HCT116 (cell line): ENCODE data around the gene GLI3. TPM values are rescaled to one million over a fixed set of nuclear protein-coding genes. Genes with fewer than 3 reads are reported as not detected.

ENCODE experiments used
- ATAC-seq: fragments of 200-7000 bp; cut with Tn5 transposase; 2 replicates; pipeline ENCODE4 v1.9.1; 2020; ENCODE audit warnings: mild to moderate bottlenecking, moderate library complexity
- BruUV-seq: library from RNA; stranded (reverse); fragments of 400-500 nt; replicated peaks from 2 replicates; lab custom pipeline; 2021; lab: Mats Ljungman, UMichigan
- CTCF ChIA-PET: fragments of 300-600 bp; sonication (Branson Sonifier 250); formaldehyde crosslinking; loops from one replicate; lab custom pipeline; 2021; ENCODE audit warnings: antibody characterized with exemption; lab: Charles Lee
- POLR2A ChIA-PET: fragments of 300-600, 350-600 bp; sonication (Branson Sonifier 250); formaldehyde crosslinking; loops from one replicate; lab custom pipeline; 2021; ENCODE audit warnings: antibody characterized with exemption; lab: Charles Lee
- RAD21 ChIA-PET, 2 experiments: fragments of 300-600 bp; sonication (Branson Sonifier 250); formaldehyde crosslinking; loops; one replicate each; lab custom pipeline; 2023; ENCODE audit warnings: low total read pairs in 2 of 2; ENCODE audit not compliant: uncharacterized antibody in 2 of 2, unreplicated experiment in 2 of 2, low non-redundant PET in 1 of 2; lab: Charles Lee
- DNase-seq: peaks from one replicate; pipeline ENCODE4 v3.0.0-alpha.2; 2010; ENCODE audit warnings: low read depth, low spot score
- H2AFZ ChIP-seq: fragments of 200-600 bp; shearing (Covaris generic), sonication (generic); 2 replicates; pipeline ENCODE4 v1.6.1; 2017; ENCODE audit warnings: low read depth, mixed run types, mixed read lengths, antibody characterized with exemption, low read length; ENCODE audit not compliant: poor library complexity, severe bottlenecking
- H3K27ac ChIP-seq: 2 replicates; pipeline ENCODE4 v1.5.1; 2012; ENCODE audit warnings: low read depth, low read length
- H3K27me3 ChIP-seq: fragments of 200-600 bp; sonication (generic); 2 replicates; pipeline ENCODE4 v1.6.1; 2016; ENCODE audit warnings: mixed run types, low read length, mixed read lengths; ENCODE audit not compliant: insufficient read depth
- H3K36me3 ChIP-seq, 2 experiments: fragments of 200-500 bp in 1 of 2; fragments of 200-600 bp in 1 of 2; sonication (Bioruptor generic) in 1 of 2; sonication (generic) in 1 of 2; 2 replicates each; pipeline versions ENCODE4 v1.5.1 to v1.6.1; 2014 to 2016; ENCODE audit warnings: low read length in 2 of 2, inconsistent platforms in 1 of 2, mixed read lengths in 1 of 2, mixed run types in 1 of 2; ENCODE audit not compliant: insufficient read depth in 2 of 2, control insufficient read depth in 1 of 2
- H3K4me1 ChIP-seq, 2 experiments: fragments of 200-600 bp in 1 of 2; sonication (generic) in 1 of 2; 2 replicates each; pipeline versions ENCODE4 v1.5.1 to v1.6.1; 2012 to 2017; ENCODE audit warnings: low read length in 2 of 2, inconsistent platforms in 1 of 2, mild to moderate bottlenecking in 1 of 2, mixed read lengths in 1 of 2, mixed run types in 1 of 2, moderate library complexity in 1 of 2; ENCODE audit not compliant: insufficient read depth in 2 of 2, control insufficient read depth in 1 of 2
- H3K4me2 ChIP-seq: fragments of 200-600 bp; sonication (generic); 2 replicates; pipeline ENCODE4 v1.6.1; 2017; ENCODE audit warnings: mixed run types, low read length, mixed read lengths
- H3K4me3 ChIP-seq, 2 experiments: fragments of 200-600 bp in 1 of 2; sonication (generic) in 1 of 2; replicated peaks in 1 of 2; 2 replicates each; pipeline ENCODE4 v1.5.1; 2011 to 2016; ENCODE audit warnings: low read length in 2 of 2, control low read depth in 1 of 2, low read depth in 1 of 2, mild to moderate bottlenecking in 1 of 2, mixed read lengths in 1 of 2, mixed run types in 1 of 2
- H3K79me2 ChIP-seq: fragments of 200-600 bp; sonication (generic); 2 replicates; pipeline ENCODE4 v1.6.1; 2017; ENCODE audit warnings: mild to moderate bottlenecking, mixed run types, low read length, moderate library complexity, mixed read lengths; ENCODE audit not compliant: insufficient read depth
- H3K9ac ChIP-seq: fragments of 200-600 bp; sonication (generic); 2 replicates; pipeline ENCODE4 v1.6.1; 2016; ENCODE audit warnings: low read length, mixed read lengths
- H3K9me2 ChIP-seq: fragments of 200-600 bp; sonication (generic), shearing (Covaris generic); 2 replicates; pipeline ENCODE4 v1.6.1; 2017; ENCODE audit warnings: mixed run types, mild to moderate bottlenecking, moderate library complexity; ENCODE audit not compliant: insufficient read depth
- H3K9me3 ChIP-seq, 2 experiments: fragments of 200-500 bp in 1 of 2; fragments of 200-600 bp in 1 of 2; sonication (Bioruptor generic) in 1 of 2; sonication (generic) in 1 of 2; 2 replicates each; pipeline ENCODE4 v1.6.1; 2014 to 2017; ENCODE audit warnings: low read length in 2 of 2, mixed read lengths in 2 of 2, inconsistent platforms in 1 of 2, low read depth in 1 of 2, mild to moderate bottlenecking in 1 of 2, mixed run types in 1 of 2, moderate library complexity in 1 of 2; ENCODE audit not compliant: control insufficient read depth in 1 of 2, insufficient read depth in 1 of 2
- H4K20me1 ChIP-seq: fragments of 200-600 bp; sonication (generic), shearing (Covaris generic); 2 replicates; pipeline ENCODE4 v1.6.1; 2017; ENCODE audit warnings: mixed run types, mild to moderate bottlenecking, moderate library complexity; ENCODE audit not compliant: insufficient read depth
- ATF3 ChIP-seq: IDR thresholded peaks from 2 replicates; pipeline ENCODE4 v1.6.1; 2012
- CEBPB ChIP-seq: IDR thresholded peaks from 2 replicates; pipeline ENCODE4 v1.6.1; 2012; ENCODE audit warnings: low read depth
- EGR1 ChIP-seq: IDR thresholded peaks from 2 replicates; pipeline ENCODE4 v1.6.1; 2012; ENCODE audit warnings: low read depth
- ELF1 ChIP-seq: IDR thresholded peaks from 2 replicates; pipeline ENCODE4 v1.6.1; 2012; ENCODE audit warnings: low read depth, borderline replicate concordance
- EZH2 ChIP-seq: fragments of 200-600 bp; sonication (generic); IDR thresholded peaks from 2 replicates; pipeline ENCODE4 v1.6.1; 2017; ENCODE audit warnings: antibody characterized with exemption, mixed run types
- EZH2phosphoT487 ChIP-seq: fragments of 200-600 bp; IDR thresholded peaks from 2 replicates; pipeline ENCODE4 v1.6.1; 2018; ENCODE audit warnings: antibody characterized with exemption, borderline replicate concordance
- JUND ChIP-seq: IDR thresholded peaks from 2 replicates; pipeline ENCODE4 v1.6.1; 2012
- POLR2A ChIP-seq: IDR thresholded peaks from 2 replicates; pipeline ENCODE4 v1.7.0; 2011; ENCODE audit warnings: borderline replicate concordance; ENCODE audit not compliant: insufficient read depth, insufficient read length; ENCODE audit errors: extremely low read depth
- POLR2AphosphoS5 ChIP-seq: IDR thresholded peaks from 2 replicates; pipeline ENCODE4 v1.6.1; 2011; ENCODE audit warnings: mild to moderate bottlenecking, low read depth, low read length, moderate library complexity
- RAD21 ChIP-seq: IDR thresholded peaks from 2 replicates; pipeline ENCODE4 v1.6.1; 2012; ENCODE audit warnings: low read depth, mild to moderate bottlenecking
- REST ChIP-seq: IDR thresholded peaks from 2 replicates; pipeline ENCODE4 v1.6.1; 2012; ENCODE audit warnings: low read depth
- SP1 ChIP-seq: IDR thresholded peaks from 2 replicates; pipeline ENCODE4 v1.6.1; 2012; ENCODE audit warnings: low read depth
- SRF ChIP-seq: IDR thresholded peaks from 2 replicates; pipeline ENCODE4 v1.6.1; 2012; ENCODE audit warnings: low read depth
- TCF7L2 ChIP-seq: IDR thresholded peaks from 2 replicates; pipeline ENCODE4 v1.7.0; 2011; ENCODE audit warnings: borderline replicate concordance, inconsistent platforms; ENCODE audit not compliant: insufficient read depth, insufficient read length; ENCODE audit errors: extremely low read depth
- ZBTB33 ChIP-seq: IDR thresholded peaks from 2 replicates; pipeline ENCODE4 v1.6.1; 2011; ENCODE audit warnings: mild to moderate bottlenecking, low read length, moderate library complexity; ENCODE audit not compliant: insufficient replicate concordance; ENCODE audit errors: extremely low read depth
- ZFX ChIP-seq: fragments of 450-650 bp; IDR thresholded peaks from 2 replicates; pipeline ENCODE4 v1.6.1; 2017
- intact Hi-C: fragments of 100-400 bp; cut with micrococcal nuclease; formaldehyde crosslinking; loops from 2 replicates; pipeline ENCODE4 v1.10.0; 2022
- total RNA-seq: library from RNA; stranded (reverse); gene quantifications from one replicate; pipeline ENCODE4 v1.2.1, GENCODE V29; 2021; ENCODE audit not compliant: unreplicated experiment
- TF ChIP-seq, protein P1 (sequence below): IDR thresholded peaks from 2 replicates; pipeline ENCODE4 v1.6.1; 2012
- TF ChIP-seq, protein P2 (sequence below), 3 experiments: fragments of 200-600 bp in 1 of 3; sonication (generic) in 1 of 3; IDR thresholded peaks in 2 of 3; conservative IDR thresholded peaks in 1 of 3; 2 replicates each; pipeline ENCODE4 v1.5.1; 2012 to 2017; ENCODE audit warnings: low read depth in 2 of 3, low read length in 2 of 3, antibody characterized with exemption in 1 of 3, borderline replicate concordance in 1 of 3, control low read depth in 1 of 3, mild to moderate bottlenecking in 1 of 3, mixed read lengths in 1 of 3, mixed run types in 1 of 3, moderate library complexity in 1 of 3; ENCODE audit not compliant: insufficient read depth in 1 of 3

The GLI3 gene
- total RNA-seq, 1 experiment from 2014 or later, result 0.07 TPM

- Histone ChIP-seq H3K9ac (no peak overlapping the region), H3K4me2 (no peak overlapping the region), H3K36me3 (no peaks in the 10 kb centered on the region), H3K4me3 (no peak overlapping the region), H3K4me1 (no peaks in the 10 kb centered on the region), H2AFZ (no peak overlapping the region), H3K79me2 (no peaks in the 10 kb centered on the region), H3K9me3 (no peaks in the 10 kb centered on the region), H3K27ac (no peak overlapping the region), H3K27me3 (no peaks in the 10 kb centered on the region), H3K9me2 (no peaks in the 10 kb centered on the region), H4K20me1 (no peaks in the 10 kb centered on the region)
- intact Hi-C loops, result no loop called here
- BruUV-seq, result no TSS peak
- RAD21 ChIA-PET, result no interaction called here
- POLR2A ChIA-PET, result no interaction called here
- ATAC-seq, result no peak
- TF ChIP-seq ELF1 (no peak), EZH2 (no peak), ZBTB33 (no peak), JUND (no peak), ZFX (no peak), EGR1 (no peak), POLR2AphosphoS5 (no peak), RAD21 (no peak), ATF3 (no peak), TCF7L2 (no peak), REST (no peak), POLR2A (no peak), SRF (no peak), CEBPB (no peak), SP1 (no peak), EZH2phosphoT487 (no peak)
- TF ChIP-seq, protein P1, sequence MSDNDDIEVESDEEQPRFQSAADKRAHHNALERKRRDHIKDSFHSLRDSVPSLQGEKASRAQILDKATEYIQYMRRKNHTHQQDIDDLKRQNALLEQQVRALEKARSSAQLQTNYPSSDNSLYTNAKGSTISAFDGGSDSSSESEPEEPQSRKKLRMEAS, result no peak
- TF ChIP-seq, protein P2, sequence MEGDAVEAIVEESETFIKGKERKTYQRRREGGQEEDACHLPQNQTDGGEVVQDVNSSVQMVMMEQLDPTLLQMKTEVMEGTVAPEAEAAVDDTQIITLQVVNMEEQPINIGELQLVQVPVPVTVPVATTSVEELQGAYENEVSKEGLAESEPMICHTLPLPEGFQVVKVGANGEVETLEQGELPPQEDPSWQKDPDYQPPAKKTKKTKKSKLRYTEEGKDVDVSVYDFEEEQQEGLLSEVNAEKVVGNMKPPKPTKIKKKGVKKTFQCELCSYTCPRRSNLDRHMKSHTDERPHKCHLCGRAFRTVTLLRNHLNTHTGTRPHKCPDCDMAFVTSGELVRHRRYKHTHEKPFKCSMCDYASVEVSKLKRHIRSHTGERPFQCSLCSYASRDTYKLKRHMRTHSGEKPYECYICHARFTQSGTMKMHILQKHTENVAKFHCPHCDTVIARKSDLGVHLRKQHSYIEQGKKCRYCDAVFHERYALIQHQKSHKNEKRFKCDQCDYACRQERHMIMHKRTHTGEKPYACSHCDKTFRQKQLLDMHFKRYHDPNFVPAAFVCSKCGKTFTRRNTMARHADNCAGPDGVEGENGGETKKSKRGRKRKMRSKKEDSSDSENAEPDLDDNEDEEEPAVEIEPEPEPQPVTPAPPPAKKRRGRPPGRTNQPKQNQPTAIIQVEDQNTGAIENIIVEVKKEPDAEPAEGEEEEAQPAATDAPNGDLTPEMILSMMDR (IDR thresholded peaks at IDR 0.05 in 2 of 3, conservative IDR thresholded peaks at IDR 0.05 in 1 of 3; ENCODE audit: borderline replicate concordance in 1 of 3, insufficient read depth in 1 of 3, low read depth in 2 of 3, low read length in 2 of 3), result no peak
- CTCF ChIA-PET, result no interaction called here
- DNase-seq, result no peak
Measured at GRCh38 chr7:42167206-42167605, 69.8 kb downstream of the GLI3 start.
